Activated CD8-positive, alpha-beta T cell treated with anti-CD3 and anti-CD28 coated beads, Interleukin-2, amount 10 ng/mL, durations not matched to agents 7 days and 5 days (primary cell): Measurements from ENCODE around the gene ARSA. TPM values are rescaled to one million over a fixed set of nuclear protein-coding genes. Genes with fewer than 3 reads are reported as not detected.
"Not testable (repeated sequence)": the region's sequence is repeated elsewhere in the genome, so short reads cannot be mapped to it uniquely, and the experiment has no call there.

Experiments
- ATAC-seq: fragments of 150-1000 bp; cut with Tn5 transposase; one replicate; pipeline ENCODE4 v1.10.0; 2021; ENCODE audit warnings: moderate library complexity
- CTCF ChIA-PET: fragments of 350-600 bp; sonication (Branson Sonifier 250); formaldehyde crosslinking; loops from one replicate; lab custom pipeline; 2021; ENCODE audit warnings: antibody characterized with exemption; lab: Charles Lee
- POLR2A ChIA-PET: fragments of 350-600 bp; sonication (Branson Sonifier 250); formaldehyde crosslinking; loops from one replicate; lab custom pipeline; 2021; ENCODE audit warnings: antibody characterized with exemption; lab: Charles Lee
- DNase-seq: peaks from one replicate; pipeline ENCODE4 v3.0.0-alpha.2; 2020
- H3K27ac Mint-ChIP-seq: one replicate; pipeline ENCODE4 v1.8.0; 2021; ENCODE audit warnings: mild to moderate bottlenecking, mixed read lengths
- H3K27me3 Mint-ChIP-seq: one replicate; pipeline ENCODE4 v1.8.0; 2021; ENCODE audit warnings: low read depth, mixed read lengths
- H3K36me3 Mint-ChIP-seq: one replicate; pipeline ENCODE4 v1.8.0; 2021; ENCODE audit warnings: low read depth, mixed read lengths
- H3K4me1 Mint-ChIP-seq: one replicate; pipeline ENCODE4 v1.8.0; 2021; ENCODE audit warnings: low read depth, mixed read lengths
- H3K4me3 Mint-ChIP-seq: one replicate; pipeline ENCODE4 v1.8.0; 2021; ENCODE audit warnings: mild to moderate bottlenecking, mixed read lengths
- H3K9me3 Mint-ChIP-seq: one replicate; pipeline ENCODE4 v1.8.0; 2022; ENCODE audit warnings: mixed read lengths; ENCODE audit not compliant: insufficient read depth
- total RNA-seq, 2 experiments: library from RNA; stranded (reverse); gene quantifications; one replicate each; pipeline ENCODE4 v1.2.3, GENCODE V29; 2021

Gene ARSA
- total RNA-seq, 2 experiments from 2014 or later: 28.8 to 35.1 TPM

DNA sequence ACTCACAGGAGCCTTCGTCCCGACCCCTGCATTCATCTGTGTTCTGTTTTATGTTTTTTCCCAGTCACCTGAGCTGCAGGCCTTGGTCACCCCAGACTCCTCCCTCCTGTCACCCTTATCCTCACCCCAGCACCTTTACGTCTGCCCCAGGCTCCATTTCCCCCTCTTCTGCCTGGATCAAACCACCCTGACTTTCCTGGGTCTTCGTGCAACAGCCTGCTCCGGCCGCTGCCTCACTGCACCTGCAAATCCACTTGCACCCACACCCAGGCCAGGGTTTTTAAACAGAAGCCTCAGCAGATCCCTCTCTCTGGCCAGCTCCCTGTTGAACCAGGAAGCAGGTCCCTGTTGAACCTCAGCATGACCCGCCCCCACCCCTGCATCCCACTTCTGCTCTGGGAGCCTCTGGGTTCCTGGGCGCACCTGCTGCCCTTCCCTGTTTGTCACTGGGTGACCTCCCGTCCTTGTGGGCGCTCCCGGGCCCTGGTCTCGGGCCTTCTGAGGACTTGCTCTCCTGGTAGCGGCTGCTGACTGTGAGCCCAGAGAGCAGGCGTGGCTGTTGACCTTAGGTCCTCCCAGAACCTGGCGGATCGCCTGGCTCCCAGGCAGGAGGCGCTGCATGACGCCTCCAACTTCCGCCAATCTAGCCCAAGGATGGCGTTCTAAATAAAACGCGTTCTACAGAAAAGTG, 14.5 kb downstream of the ARSA start:
- no peak for DNase-seq
- ATAC-seq: no peak
- no peak overlapping the region for H3K4me3 Mint-ChIP-seq
- H3K27me3 Mint-ChIP-seq: peaks cover 10% of the 10 kb centered on the region
- no peaks in the 10 kb centered on the region for H3K36me3 Mint-ChIP-seq
- POLR2A ChIA-PET: no interaction called here
- H3K4me1 Mint-ChIP-seq: peaks cover 16% of the 10 kb centered on the region
- H3K27ac Mint-ChIP-seq: no peak overlapping the region
- CTCF ChIA-PET: interaction anchor here (1.2 kb wide), 1 partner anchor 50 kb away, joined by 3 read pairs; no protein-coding TSS in a partner anchor
- H3K9me3 Mint-ChIP-seq: no peaks in the 10 kb centered on the region

DNA sequence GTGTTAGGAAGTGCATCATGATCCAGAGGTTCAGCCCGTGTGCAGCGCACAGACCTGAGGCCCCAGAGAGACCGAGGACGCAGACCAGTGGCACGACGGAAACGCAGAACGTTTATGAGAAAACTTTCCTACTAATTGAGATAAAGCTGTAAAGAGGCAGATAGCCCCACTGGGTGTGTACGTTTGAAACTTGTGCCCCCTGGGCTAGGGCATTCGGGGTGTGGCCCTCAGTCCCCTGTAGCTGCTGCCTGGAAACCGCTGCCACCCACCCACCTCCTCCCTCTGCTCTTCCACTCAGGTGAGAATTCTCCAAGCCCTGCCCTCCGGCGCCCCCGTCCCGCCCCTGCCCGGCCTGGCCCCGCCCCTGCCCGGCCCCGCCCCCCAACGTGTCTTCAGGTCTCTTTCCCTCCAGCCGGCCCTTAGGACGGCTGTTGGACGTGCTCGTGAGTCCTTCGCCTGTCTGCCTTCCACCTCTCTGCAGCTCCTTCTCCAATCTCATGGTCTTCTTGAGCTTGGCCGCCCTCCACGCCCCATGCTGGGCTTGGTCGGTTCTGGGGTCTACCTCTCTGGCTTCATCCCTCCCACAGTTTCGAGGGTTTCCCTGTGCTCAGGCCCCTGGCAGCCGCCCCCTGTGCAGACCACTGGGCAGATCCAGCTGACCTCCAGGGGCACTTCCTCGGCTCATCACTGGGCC, 15.3 kb downstream of the ARSA start:
- no peaks in the 10 kb centered on the region for H3K36me3 Mint-ChIP-seq
- DNase-seq (no peak), ATAC-seq (peak; percentile 61)
- H3K4me3 Mint-ChIP-seq: no peak overlapping the region
- H3K4me1 Mint-ChIP-seq: peaks cover 14% of the 10 kb centered on the region
- ChIA-PET POLR2A (no interaction called here), CTCF (interaction anchor here (0.7 to 1.2 kb wide), 2 partner anchors 9 to 49 kb away, joined by 3 read pairs; no protein-coding TSS in a partner anchor)
- peaks cover 10% of the 10 kb centered on the region for H3K27me3 Mint-ChIP-seq
- no peak overlapping the region for H3K27ac Mint-ChIP-seq
- H3K9me3 Mint-ChIP-seq: no peaks in the 10 kb centered on the region

DNA sequence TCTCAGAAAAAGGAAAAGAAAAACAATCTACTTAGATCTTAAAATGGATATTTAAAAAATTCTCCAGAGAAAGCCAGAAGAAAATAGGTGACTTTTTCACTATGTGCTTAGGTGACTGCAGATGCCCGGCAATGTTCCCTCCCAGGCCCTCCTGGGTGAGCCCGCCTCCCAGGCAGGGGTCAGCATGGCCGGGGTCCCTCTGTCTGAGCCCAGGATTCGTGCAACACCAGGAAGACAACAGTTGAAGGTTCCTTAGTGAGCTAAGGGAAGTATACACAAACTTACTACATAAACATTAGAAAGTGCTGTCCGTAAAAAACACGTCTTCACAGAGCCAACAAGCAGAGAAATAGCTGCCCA, 15.8 kb downstream of the ARSA start:
- Mint-ChIP-seq H3K9me3 (no peaks in the 10 kb centered on the region), H3K36me3 (no peaks in the 10 kb centered on the region), H3K4me1 (peaks cover 14% of the 10 kb centered on the region), H3K27me3 (peaks cover 13% of the 10 kb centered on the region), H3K27ac (no peak overlapping the region), H3K4me3 (no peak overlapping the region)
- ATAC-seq (no peak), DNase-seq (no peak)
- ChIA-PET CTCF (interaction anchor here (0.7 kb wide), 1 partner anchor 9 kb away, joined by 3 read pairs; no protein-coding TSS in a partner anchor), POLR2A (no interaction called here)

DNA sequence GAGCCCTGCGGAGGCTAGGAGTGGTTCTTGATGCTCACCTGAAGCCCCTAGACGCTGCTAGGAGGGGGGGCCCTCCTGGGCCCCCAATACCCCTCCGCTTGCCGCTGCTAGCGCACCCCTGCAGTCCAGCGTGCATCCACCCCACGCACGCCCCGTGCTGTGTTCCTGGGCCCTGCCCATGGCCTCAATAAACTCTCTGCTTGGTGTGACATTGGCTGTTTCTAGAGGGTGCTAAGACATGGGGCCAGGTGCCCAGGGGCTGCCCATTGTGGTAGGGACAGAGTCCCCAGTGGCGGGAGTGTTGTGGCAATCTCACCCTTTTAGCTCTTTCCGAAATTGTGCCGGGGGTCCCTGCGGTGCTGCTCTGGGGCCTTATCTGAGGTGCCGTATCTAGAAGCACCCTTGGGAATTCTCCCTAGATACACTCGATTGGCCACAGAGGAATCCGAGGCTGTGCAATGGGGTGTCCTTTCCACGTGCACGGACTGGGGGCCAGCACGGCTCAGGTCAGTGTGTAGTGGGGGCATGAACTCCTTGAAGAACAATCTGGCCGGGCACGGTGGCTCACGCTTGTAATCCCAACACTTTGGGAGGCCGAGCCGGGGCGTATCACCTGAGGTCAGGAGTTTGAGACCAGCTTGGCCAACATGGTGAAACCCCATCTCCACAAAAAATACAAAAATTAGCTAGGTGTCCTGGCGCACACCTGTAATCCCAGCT, 16.5 kb downstream of the ARSA start:
- CTCF ChIA-PET: interaction anchor here (1.0 kb wide), 1 partner anchor 9 kb away, joined by 4 read pairs; no protein-coding TSS in a partner anchor
- Mint-ChIP-seq H3K36me3 (no peaks in the 10 kb centered on the region), H3K27ac (no peak overlapping the region), H3K4me1 (peaks cover 14% of the 10 kb centered on the region), H3K9me3 (no peaks in the 10 kb centered on the region), H3K27me3 (peaks cover 15% of the 10 kb centered on the region), H3K4me3 (no peak overlapping the region)
- POLR2A ChIA-PET: no interaction called here
- ATAC-seq: no peak
- DNase-seq: no peak

DNA sequence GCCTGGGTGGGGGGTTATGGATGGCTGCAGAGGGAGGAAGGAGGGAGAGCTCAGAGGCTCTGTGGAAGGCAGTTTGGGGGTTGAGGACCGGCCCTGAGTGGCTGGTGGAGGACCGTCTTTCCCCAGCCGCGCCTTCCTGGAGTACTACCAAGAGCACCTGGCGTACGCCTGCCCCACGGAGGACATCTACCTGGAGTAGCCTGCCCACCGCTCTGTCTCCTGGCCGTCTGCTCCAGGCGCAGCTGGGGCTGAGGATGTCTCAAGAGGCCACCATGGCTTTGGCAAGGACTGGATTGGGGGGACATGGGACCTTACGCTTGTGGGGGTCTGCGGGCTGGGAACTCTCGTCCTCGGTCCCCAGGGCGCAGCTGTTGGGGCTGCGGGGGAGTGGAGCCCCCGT, 17.4 kb downstream of the ARSA start:
- Mint-ChIP-seq H3K4me1 (peaks cover 14% of the 10 kb centered on the region), H3K4me3 (no peak overlapping the region), H3K27me3 (peaks cover 16% of the 10 kb centered on the region), H3K27ac (no peak overlapping the region), H3K36me3 (no peaks in the 10 kb centered on the region), H3K9me3 (no peaks in the 10 kb centered on the region)
- ATAC-seq: no peak
- DNase-seq: no peak
- CTCF ChIA-PET: no interaction called here
- POLR2A ChIA-PET: interaction anchor here (1.0 kb wide), 1 partner anchor 71 kb away, joined by 4 read pairs; no protein-coding TSS in a partner anchor

DNA sequence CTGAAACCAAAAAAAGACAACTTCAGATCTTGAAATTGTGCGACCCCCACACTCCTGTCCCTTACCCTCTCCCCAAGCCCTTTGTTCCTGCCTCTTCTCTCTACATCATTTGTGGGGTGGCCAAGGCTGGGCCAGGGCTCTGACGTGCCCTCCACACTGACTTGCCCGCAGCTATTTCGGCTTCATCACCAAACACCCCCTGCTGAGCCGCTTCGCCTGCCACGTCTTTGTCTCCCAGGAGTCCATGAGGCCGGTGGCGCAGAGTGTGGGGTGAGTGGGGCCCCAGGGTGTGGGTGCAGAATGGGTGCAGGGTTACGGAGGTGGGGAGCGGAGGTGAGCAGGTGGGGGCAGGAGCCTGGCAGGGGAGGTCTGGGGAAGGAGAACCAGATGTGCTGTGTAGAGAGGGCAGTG, 17.9 kb downstream of the ARSA start:
- Mint-ChIP-seq H3K27me3 (peaks cover 17% of the 10 kb centered on the region), H3K4me1 (peaks cover 14% of the 10 kb centered on the region), H3K36me3 (no peaks in the 10 kb centered on the region), H3K27ac (no peak overlapping the region), H3K9me3 (no peaks in the 10 kb centered on the region), H3K4me3 (no peak overlapping the region)
- POLR2A ChIA-PET: interaction anchor here (1.0 kb wide), 1 partner anchor 70 kb away, joined by 4 read pairs; no protein-coding TSS in a partner anchor
- DNase-seq: no peak
- no peak for ATAC-seq
- CTCF ChIA-PET: no interaction called here

DNA sequence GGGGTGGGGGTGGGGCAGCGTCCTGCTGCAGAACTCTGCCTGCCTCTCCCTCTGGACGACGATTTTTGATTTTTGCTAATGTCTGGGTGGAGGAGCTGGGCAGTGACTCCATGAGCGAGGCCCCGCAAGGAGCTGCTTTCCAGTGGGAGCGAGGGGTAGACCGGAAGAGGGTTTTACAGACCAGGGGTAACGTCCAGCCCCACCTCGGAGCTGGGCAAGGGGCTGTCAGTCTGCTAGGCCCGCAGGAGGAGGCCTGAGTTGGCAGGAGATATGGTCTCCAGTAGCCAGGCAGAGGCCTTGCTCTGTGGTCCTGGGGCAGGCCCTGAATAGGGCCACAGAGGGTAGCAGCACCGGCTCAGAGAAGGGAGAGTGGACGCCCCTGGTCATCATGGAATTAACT, 18.4 kb downstream of the ARSA start:
- Mint-ChIP-seq H3K4me1 (peaks cover 14% of the 10 kb centered on the region), H3K9me3 (no peaks in the 10 kb centered on the region), H3K4me3 (no peak overlapping the region), H3K36me3 (no peaks in the 10 kb centered on the region), H3K27me3 (peaks cover 20% of the 10 kb centered on the region), H3K27ac (no peak overlapping the region)
- CTCF ChIA-PET: interaction anchor here (0.9 kb wide), 1 partner anchor 84 kb away, joined by 3 read pairs; no protein-coding TSS in a partner anchor
- no peak for DNase-seq
- POLR2A ChIA-PET: interaction anchor here (1.0 kb wide), 1 partner anchor 70 kb away, joined by 4 read pairs; no protein-coding TSS in a partner anchor
- ATAC-seq: no peak

DNA sequence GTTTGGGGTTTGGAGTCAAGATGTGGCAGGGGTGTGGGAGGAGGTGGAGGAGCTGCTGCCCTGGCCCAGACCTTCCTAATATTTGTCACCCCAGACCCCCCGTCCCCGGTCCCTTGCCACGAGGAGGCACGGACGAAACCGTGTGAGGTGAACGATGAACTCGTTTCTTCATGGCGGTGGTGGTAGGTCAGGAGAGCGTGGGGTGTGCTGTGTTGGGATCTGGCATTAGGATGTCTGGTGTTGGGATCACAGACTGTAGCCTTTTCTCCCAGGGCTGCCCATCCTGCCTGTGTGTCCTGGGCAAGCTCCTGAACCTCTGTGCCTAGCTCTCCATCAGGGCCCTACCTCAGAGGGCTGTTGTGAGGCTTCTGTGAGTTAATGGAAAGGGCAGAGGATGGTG, 19.0 kb downstream of the ARSA start:
- H3K4me1 Mint-ChIP-seq: peaks cover 14% of the 10 kb centered on the region
- no peak overlapping the region for H3K4me3 Mint-ChIP-seq
- H3K27ac Mint-ChIP-seq: no peak overlapping the region
- ChIA-PET CTCF (interaction anchor here (0.9 kb wide), 1 partner anchor 83 kb away, joined by 3 read pairs; no protein-coding TSS in a partner anchor), POLR2A (interaction anchor here (0.6 kb wide), 1 partner anchor 259 kb away, joined by 3 read pairs; no protein-coding TSS in a partner anchor)
- ATAC-seq (no peak), DNase-seq (no peak)
- peaks cover 18% of the 10 kb centered on the region for H3K27me3 Mint-ChIP-seq
- no peaks in the 10 kb centered on the region for H3K36me3 Mint-ChIP-seq
- H3K9me3 Mint-ChIP-seq: no peaks in the 10 kb centered on the region

DNA sequence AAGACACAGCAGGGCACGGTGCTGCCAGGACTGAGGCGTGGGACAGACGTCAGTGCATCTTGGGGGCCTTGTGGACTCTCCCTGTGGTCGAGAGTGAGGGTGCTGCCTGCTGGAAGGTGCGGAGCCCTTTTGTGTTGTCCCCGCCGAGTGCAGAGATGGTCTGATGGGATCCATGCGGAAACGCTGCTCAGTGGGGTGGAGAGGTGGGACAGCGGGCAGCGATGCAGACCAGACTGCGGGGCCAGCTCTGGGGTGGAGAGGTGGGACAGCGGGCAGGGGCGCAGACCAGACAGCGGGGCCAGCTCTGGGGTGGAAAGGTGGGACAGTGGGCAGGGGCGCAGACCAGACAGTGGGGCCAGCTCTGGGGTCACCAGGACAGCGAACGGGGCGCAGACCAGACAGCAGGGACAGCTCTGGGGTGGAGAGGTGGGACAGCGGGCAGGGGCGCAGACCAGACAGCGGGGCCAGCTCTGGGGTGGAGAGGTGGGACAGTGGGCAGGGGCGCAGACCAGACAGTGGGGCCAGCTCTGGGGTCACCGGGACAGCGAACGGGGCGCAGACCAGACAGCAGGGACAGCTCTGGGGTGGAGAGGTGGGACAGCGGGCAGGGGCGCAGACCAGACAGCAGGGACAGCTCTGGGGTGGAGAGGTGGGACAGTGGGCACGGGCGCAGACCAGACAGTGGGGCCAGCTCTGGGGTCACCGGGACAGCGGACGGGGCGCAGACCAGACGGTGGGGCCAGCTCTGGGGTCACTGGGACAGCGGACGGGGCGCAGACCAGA, 19.7 kb downstream of the ARSA start:
- ATAC-seq, H3K27ac Mint-ChIP-seq, H3K4me1 Mint-ChIP-seq, H3K9me3 Mint-ChIP-seq, DNase-seq, H3K36me3 Mint-ChIP-seq, H3K4me3 Mint-ChIP-seq: not testable (repeated sequence)
- CTCF ChIA-PET: interaction anchor here (0.9 kb wide), 1 partner anchor 82 kb away, joined by 3 read pairs; no protein-coding TSS in a partner anchor
- peaks cover 21% of the 10 kb centered on the region for H3K27me3 Mint-ChIP-seq
- POLR2A ChIA-PET: interaction anchor here (0.6 kb wide), 2 partner anchors 258 to 663 kb away, joined by 3 read pairs; no protein-coding TSS in a partner anchor

DNA sequence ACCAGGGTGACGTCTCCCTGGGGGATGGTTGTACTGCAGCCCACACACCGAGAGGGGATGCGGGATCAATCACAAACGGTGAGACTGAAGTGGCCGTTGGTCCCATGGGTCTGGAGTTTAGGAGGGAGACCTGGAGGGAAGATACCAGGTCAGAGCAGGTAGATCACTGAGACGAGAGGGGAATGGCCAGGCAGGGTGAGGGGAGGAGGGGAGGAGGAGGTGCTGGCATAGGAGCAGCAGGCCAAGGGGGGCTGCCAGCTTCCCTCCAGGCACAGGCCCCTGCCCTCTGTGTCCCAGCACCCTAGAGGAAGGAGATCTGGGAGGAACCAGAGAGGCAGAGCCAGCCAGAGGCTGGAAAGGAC, 20.3 kb downstream of the ARSA start:
- CTCF ChIA-PET: no interaction called here
- no peaks in the 10 kb centered on the region for H3K36me3 Mint-ChIP-seq
- peak overlapping the region; percentile 13 for H3K27ac Mint-ChIP-seq
- no peak overlapping the region for H3K4me3 Mint-ChIP-seq
- no peak for DNase-seq
- no peak for ATAC-seq
- POLR2A ChIA-PET: no interaction called here
- peaks cover 4% of the 10 kb centered on the region for H3K4me1 Mint-ChIP-seq
- H3K27me3 Mint-ChIP-seq: peaks cover 28% of the 10 kb centered on the region
- H3K9me3 Mint-ChIP-seq: no peaks in the 10 kb centered on the region
